ENCODE data around the gene PCDHA11.
"Not testable (repeated sequence)": the region's sequence is repeated elsewhere in the genome, so short reads cannot be mapped to it uniquely, and the experiment has no call there.

Gene PCDHA11

DNA sequence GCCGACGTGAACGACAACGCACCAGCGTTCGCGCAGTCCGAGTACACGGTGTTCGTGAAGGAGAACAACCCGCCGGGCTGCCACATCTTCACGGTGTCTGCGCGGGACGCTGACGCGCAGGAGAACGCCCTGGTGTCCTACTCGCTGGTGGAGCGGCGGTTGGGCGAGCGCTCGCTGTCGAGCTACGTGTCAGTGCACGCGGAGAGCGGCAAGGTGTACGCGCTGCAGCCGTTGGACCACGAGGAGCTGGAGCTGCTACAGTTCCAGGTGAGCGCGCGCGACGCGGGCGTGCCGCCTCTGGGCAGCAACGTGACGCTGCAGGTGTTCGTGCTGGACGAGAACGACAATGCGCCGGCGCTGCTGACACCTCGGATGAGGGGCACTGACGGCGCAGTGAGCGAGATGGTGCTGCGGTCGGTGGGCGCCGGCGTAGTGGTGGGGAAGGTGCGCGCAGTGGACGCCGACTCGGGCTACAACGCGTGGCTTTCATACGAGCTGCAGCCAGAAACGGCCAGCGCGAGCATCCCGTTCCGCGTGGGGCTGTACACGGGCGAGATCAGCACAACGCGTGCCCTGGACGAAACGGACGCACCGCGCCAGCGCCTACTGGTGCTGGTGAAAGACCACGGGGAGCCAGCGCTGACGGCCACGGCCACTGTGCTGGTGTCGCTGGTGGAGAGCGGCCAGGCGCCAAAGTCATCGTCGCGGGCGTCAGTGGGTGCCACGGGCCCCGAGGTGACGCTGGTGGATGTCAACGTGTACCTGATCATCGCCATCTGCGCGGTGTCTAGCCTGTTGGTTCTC lies 18.7 kb upstream of the PCDHA11 start:
- not testable (repeated sequence) for DNase-seq

DNA sequence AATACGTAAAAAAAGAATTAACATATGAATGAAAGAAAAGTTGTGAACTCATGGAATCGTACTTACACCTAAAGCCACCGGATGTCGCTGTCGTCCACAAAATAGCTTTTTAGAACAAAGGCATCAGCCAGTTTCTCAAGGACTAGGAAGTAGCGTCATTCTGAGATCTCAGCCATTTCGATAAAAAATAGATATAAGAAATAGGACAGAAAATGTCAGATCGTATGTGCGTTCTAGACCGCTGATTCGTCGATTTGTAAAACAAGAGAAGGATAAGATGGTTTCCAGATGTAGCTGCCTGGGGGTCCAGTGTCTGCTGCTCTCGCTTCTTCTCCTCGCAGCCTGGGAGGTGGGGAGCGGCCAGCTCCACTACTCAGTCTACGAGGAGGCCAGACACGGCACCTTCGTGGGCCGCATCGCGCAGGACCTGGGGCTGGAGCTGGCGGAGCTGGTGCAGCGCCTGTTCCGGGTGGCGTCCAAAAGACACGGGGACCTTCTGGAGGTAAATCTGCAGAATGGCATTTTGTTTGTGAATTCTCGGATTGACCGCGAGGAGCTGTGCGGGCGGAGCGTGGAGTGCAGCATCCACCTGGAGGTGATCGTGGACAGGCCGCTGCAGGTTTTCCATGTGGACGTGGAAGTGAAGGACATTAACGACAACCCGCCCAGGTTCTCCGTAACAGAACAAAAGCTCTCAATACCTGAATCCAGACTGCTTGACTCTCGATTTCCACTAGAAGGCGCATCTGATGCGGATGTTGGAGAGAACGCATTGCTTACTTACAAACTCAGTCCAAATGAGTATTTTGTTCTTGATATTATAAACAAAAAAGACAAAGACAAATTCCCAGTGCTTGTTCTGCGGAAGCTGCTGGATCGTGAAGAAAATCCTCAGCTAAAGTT lies 12.7 kb upstream of the PCDHA11 start, which contains the start of gene PCDHA10:
Gene PCDHA10, plus strand, starts transcription at position 126 of the 903 bp plus-strand sequence. Its CDS starts 152 bp downstream, at position 278.
- no peak for DNase-seq

DNA sequence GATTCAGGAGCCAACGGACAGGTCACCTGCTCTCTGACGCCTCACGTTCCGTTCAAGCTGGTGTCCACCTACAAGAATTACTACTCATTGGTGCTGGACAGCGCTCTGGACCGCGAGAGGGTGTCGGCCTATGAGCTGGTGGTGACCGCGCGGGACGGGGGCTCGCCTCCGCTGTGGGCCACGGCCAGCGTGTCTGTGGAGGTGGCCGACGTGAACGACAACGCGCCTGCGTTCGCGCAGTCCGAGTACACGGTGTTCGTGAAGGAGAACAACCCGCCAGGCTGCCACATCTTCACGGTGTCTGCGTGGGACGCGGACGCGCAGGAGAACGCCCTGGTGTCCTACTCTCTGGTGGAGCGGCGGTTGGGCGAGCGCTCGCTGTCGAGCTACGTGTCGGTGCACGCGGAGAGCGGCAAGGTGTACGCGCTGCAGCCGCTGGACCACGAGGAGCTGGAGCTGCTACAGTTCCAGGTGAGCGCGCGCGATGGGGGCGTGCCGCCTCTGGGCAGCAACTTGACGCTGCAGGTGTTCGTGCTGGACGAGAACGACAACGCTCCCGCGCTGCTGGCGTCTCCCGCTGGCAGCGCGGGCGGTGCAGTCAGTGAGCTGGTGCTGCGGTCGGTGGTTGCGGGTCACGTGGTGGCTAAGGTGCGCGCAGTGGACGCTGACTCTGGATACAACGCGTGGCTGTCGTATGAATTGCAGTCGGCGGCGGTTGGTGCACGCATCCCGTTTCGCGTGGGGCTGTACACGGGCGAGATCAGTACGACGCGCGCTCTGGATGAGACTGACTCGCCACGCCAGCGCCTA lies 11.4 kb upstream of the PCDHA11 start:
- no peak for DNase-seq

DNA sequence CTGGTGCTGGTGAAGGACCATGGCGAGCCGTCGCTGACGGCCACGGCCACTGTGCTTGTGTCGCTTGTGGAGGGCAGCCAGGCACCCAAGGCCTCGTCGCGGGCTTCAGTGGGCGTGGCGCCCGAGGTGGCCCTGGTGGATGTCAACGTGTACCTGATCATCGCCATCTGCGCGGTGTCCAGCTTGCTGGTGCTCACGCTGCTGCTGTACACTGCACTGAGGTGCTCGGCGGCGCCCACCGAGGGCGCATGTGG lies 10.8 kb upstream of the PCDHA11 start:
- no peak for DNase-seq

DNA sequence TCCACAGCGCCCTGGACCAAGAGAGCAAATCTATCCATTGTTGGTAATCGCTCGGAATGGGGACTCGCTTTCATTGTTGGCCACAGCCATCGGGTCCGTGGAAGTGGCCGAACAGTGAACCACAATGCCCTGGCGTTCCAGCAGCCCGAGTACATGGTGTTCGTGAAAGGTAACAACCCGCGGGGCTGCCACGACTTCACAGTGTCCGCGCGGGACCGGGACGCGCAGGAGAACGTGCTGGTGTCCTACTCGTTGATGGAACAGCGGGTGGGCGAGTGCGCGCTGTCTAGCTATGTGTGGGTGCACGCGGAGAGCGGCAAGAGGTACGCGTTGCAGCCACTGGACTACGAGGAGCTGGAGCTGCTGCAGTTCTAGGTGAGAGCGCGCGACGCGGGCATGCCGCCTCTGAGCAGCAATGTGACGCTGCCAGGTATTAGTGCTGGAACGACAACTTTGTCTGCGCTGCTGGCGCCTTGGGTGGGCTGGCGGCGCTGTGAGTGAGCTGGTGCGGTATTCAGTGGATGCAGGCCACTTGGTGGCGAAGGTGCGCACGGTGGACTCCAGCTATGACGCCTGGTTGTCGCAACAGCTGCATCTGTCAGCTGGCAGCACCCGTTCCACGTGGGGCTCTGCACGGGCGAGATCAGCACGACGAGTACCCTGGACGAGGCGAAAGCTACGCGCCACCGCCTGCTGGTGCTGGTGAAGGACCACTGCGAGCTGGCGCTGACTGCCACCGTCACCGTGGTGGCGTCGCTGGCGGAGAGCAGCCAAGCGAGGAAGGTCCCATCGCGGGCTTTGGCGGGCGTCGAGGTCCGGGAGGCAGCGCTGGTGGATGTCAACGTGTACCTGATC lies 6.1 kb upstream of the PCDHA11 start:
- DNase-seq = no peak

DNA sequence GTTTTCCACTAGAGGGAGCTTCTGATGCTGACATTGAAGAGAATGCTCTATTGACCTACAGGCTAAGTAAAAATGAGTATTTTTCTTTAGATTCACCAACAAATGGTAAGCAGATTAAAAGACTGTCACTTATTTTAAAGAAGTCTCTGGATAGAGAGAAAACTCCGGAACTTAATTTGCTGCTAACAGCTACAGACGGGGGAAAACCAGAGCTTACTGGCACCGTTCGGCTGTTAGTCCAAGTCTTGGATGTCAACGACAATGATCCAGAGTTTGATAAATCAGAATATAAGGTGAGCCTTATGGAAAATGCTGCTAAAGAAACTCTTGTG lies 764 bp downstream of the PCDHA11 start:
- DNase-seq = no peak

- no peak for DNase-seq
These were observed 1.8 kb downstream of the PCDHA11 start for GRCh38 chr5:140870221-140871201.

GRCh38 chr5:140875085-140876065 lies 6.6 kb downstream of the PCDHA11 start, which contains the start of gene PCDHA12:
Gene PCDHA12, plus strand, starts transcription at chr5:140875308. Its CDS starts 165 bp downstream, at chr5:140875473.
- DNase-seq = no peak

- DNase-seq = not testable (repeated sequence)
These were observed 7.9 kb downstream of the PCDHA11 start for GRCh38 chr5:140876541-140877261.

DNA sequence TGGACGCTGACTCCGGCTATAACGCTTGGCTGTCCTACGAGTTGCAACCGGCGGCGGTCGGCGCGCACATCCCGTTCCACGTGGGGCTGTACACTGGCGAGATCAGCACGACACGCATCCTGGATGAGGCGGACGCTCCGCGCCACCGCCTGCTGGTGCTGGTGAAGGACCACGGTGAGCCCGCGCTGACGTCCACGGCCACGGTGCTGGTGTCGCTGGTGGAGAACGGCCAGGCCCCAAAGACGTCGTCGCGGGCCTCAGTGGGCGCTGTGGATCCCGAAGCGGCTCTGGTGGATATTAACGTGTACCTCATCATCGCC lies 8.5 kb downstream of the PCDHA11 start:
- DNase-seq = no peak

DNA sequence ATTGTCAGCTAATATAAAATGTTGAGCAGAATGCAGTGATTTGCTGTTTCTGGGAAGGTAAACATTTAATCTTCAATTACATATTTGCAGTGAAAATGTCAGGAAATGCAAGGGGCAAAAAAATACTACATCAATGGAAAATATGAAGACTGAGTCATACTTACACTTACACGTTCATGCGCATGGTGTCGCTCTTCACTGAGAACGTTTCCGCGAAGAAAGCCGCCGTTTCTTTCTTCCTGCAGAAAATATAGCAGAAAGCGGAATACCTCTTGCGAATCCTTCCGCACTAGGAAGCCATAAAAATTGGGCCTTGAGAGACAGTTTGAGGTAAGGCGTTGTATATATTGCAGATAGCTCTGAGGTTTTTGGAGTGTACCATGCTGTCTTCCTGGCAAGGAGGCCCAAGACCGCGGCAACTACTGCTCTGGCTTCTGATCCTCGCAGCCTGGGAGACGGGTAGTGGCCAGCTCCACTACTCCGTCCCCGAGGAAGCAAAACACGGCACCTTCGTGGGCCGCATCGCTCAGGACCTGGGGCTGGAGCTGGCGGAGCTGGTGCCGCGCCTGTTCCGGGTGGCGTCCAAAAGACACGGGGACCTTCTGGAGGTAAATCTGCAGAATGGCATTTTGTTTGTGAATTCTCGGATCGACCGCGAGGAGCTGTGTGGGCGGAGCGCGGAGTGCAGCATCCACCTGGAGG lies 13.3 kb downstream of the PCDHA11 start, which contains the start of gene PCDHA13:
Gene PCDHA13, plus strand, starts transcription at position 236 of the 702 bp plus-strand sequence. Its CDS starts 145 bp downstream, at position 381.
- no peak for DNase-seq

DNA sequence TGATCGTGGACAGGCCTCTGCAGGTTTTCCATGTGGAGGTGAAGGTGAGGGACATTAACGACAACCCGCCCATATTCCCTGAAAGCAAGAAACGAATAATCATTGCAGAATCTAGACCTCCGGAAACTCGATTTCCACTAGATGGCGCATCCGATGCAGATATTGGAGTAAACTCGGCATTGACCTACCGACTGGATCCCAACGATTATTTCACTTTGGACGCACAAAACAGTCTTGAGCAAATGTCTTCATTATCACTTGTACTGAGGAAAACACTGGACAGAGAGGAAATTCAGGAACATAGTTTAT lies 13.8 kb downstream of the PCDHA11 start:
- DNase-seq = no peak

- no peak for DNase-seq
These were observed 14.6 kb downstream of the PCDHA11 start for GRCh38 chr5:140883373-140883772.

GRCh38 chr5:140883927-140884697 lies 15.4 kb downstream of the PCDHA11 start:
- DNase-seq = no peak

GRCh38 chr5:140916325-140916724 lies 47.6 kb downstream of the PCDHA11 start:
- no peak for DNase-seq
